HUES48 (cell line): Measurements from ENCODE around the gene ZMIZ2.

ENCODE experiments used
- H3K27ac ChIP-seq: one replicate; pipeline ENCODE4 v1.7.0; 2013; ENCODE audit warnings: low read depth, low read length, inconsistent platforms
- H3K27me3 ChIP-seq: 2 replicates; pipeline ENCODE4 v1.6.1; 2013; ENCODE audit warnings: mild to moderate bottlenecking, low read length; ENCODE audit not compliant: control insufficient read depth, insufficient read depth
- H3K36me3 ChIP-seq: 2 replicates; pipeline ENCODE4 v1.6.1; 2013; ENCODE audit warnings: low read length; ENCODE audit not compliant: control insufficient read depth, insufficient read depth
- H3K4me1 ChIP-seq: 2 replicates; pipeline ENCODE4 v1.6.1; 2013; ENCODE audit warnings: mild to moderate bottlenecking, low read length; ENCODE audit not compliant: control insufficient read depth, insufficient read depth
- H3K4me3 ChIP-seq: 2 replicates; pipeline ENCODE4 v1.5.1; 2013; ENCODE audit warnings: mild to moderate bottlenecking, low read depth, low read length
- H3K9ac ChIP-seq: 2 replicates; pipeline ENCODE4 v1.6.1; 2013; ENCODE audit warnings: mild to moderate bottlenecking, low read depth, low read length, moderate library complexity
- H3K9me3 ChIP-seq: 2 replicates; pipeline ENCODE4 v1.6.1; 2013; ENCODE audit warnings: low read length; ENCODE audit not compliant: control insufficient read depth, insufficient read depth

The ZMIZ2 gene

DNA sequence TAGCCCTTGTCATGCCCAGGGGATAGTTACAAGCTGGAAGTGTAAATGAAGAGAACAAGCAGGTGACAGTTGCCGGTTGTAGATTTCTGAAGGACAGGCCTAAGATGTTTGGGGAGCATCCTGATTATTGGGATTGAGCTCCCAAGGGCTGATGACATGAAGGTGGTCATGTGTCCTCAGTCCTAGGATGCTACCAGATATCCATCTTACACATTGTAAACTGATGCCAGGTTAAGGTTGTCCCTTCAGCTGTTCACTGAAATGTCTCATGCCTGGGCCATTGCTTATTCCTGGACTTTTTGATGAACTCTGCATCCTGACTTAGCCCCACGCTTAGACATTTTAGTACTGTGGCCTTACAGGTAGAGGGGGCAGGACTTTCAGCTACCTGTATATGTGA, 1.3 kb downstream of the ZMIZ2 start:
- no peaks in the 10 kb centered on the region for H3K9me3 ChIP-seq
- H3K27ac ChIP-seq: no peak overlapping the region
- peaks cover 23% of the 10 kb centered on the region for H3K4me1 ChIP-seq
- peak overlapping the region; percentile 89 for H3K4me3 ChIP-seq
- H3K36me3 ChIP-seq: peaks cover 13% of the 10 kb centered on the region
- no peak overlapping the region for H3K9ac ChIP-seq
- no peaks in the 10 kb centered on the region for H3K27me3 ChIP-seq

DNA sequence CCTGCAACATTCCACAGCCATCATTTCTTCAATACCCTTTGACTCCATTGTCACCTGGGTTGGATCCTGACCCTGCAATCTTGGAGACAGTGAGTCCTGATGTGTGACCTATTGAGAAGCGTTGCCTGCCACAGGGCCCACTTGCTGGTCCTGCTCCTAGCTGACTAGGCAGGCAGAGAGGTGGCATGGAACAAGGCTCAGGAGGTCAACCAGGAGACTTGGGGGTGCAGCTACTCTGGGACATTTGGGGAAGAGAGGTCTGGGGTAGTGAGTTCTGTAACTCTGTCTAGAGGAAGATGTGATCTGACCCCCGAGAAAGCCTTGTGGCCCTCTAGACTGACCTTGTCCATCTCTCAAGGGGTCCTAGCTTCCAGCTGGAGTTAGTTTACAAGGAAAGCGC, 1.8 kb downstream of the ZMIZ2 start:
- Histone ChIP-seq H3K4me3 (peak overlapping the region; percentile 89; the same call in 1 of the 2 replicates), H3K36me3 (peaks cover 13% of the 10 kb centered on the region), H3K27me3 (no peaks in the 10 kb centered on the region), H3K4me1 (peaks cover 23% of the 10 kb centered on the region), H3K9ac (no peak overlapping the region), H3K9me3 (no peaks in the 10 kb centered on the region), H3K27ac (no peak overlapping the region)

DNA sequence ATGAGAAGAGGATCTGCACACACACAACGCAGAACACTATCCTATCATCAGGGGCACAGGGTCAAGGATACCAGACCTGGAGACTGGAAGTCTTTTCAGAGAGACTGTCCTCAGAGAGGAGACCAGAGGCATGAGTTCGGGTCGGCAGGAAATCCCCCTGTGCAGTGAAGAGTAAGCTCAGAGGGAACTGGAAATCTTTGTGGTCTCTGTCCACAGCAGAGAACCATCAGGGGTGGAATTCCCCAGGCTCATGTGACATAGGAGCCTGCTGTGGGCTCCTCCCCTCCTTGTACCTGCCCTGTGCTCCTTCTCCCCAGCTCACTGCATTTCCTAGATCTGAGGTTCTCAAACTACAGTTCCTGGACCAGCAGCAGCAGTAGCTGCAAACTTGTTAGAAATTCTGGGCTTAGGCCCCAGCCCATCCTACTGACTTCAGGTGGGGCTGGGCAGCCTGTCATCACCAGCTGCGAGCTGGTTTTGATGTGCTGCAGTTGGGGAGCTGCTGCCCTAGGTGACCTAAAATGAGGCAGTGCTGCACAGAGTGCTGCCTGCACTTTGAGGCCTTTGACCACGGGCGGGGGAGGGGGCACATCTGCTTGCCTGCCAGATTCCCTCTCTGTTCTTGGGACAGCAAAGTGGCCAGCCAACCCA, 2.4 kb downstream of the ZMIZ2 start:
- Histone ChIP-seq H3K27me3 (no peaks in the 10 kb centered on the region), H3K9me3 (no peaks in the 10 kb centered on the region), H3K27ac (no peak overlapping the region), H3K4me3 (no peak overlapping the region), H3K4me1 (peaks cover 23% of the 10 kb centered on the region), H3K9ac (no peak overlapping the region), H3K36me3 (peaks cover 13% of the 10 kb centered on the region)

DNA sequence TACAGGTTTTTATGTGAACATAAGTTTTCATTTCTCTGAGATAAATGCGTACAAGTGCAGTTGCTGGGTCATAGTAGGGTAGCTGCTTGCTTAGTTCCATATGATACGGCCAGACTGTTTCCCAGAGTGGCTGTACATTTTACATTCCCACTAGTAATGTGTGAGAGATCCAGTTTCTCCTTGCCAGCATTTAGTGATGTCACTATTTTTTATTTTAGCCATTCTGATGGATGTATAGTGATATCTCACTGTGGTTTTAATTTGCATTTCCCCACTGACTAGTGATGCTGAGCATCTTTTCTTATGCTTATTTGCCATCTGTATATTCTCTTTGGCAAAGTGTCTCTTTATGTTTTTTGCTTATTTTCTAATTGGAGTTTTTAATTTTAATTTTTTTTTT, 4.2 kb downstream of the ZMIZ2 start:
- Histone ChIP-seq H3K36me3 (peaks cover 28% of the 10 kb centered on the region), H3K9me3 (no peaks in the 10 kb centered on the region), H3K9ac (no peak overlapping the region), H3K4me3 (no peak overlapping the region), H3K27ac (no peak overlapping the region), H3K4me1 (peaks cover 20% of the 10 kb centered on the region), H3K27me3 (no peaks in the 10 kb centered on the region)

DNA sequence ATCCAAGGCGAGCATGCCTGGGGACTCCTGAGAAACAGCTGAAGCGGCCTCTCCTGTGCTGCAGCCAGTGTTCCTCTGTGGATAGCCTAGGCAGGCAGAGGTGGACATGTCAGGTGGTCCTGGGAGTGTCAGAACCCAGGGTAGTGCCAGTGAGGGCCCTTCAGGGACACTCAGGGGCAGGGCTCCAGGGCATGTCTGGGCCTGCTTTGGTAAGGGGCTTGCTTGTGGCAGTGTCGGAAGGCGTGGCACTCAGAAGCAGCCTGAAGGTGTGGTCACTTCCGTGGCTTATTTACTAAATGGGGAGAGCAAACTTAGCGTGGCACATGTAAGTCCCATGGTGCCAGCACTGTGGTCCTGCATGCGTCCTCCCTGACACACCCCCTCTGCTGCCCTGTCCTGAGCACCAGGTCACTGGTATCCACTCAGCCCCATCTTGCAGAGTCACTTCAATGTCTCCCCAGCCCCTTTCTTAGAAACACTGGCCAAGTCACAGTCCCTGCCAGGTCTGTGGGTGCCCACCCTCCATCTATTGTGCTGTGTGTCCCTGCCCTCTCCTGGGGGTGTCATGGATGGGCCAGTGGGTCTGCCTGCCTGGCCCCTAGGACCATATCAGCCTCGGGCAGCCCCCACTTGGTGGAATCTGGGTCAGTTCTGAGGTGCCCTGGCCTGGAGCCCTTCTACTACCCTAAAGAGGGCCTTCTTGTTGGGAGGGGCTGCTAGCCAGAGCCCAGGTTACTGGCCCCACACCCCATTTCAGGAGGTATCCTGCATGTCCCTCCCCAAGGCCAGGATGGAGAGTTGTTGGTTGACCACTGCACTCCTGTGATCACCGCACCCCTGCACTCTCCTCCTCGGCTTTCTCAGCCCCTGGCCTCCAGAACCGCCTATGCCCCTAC, 6.4 kb downstream of the ZMIZ2 start:
- Histone ChIP-seq H3K4me3 (no peak overlapping the region), H3K4me1 (peaks cover 11% of the 10 kb centered on the region), H3K36me3 (peaks cover 43% of the 10 kb centered on the region), H3K27ac (no peak overlapping the region), H3K9ac (no peak overlapping the region), H3K27me3 (no peaks in the 10 kb centered on the region), H3K9me3 (no peaks in the 10 kb centered on the region)

DNA sequence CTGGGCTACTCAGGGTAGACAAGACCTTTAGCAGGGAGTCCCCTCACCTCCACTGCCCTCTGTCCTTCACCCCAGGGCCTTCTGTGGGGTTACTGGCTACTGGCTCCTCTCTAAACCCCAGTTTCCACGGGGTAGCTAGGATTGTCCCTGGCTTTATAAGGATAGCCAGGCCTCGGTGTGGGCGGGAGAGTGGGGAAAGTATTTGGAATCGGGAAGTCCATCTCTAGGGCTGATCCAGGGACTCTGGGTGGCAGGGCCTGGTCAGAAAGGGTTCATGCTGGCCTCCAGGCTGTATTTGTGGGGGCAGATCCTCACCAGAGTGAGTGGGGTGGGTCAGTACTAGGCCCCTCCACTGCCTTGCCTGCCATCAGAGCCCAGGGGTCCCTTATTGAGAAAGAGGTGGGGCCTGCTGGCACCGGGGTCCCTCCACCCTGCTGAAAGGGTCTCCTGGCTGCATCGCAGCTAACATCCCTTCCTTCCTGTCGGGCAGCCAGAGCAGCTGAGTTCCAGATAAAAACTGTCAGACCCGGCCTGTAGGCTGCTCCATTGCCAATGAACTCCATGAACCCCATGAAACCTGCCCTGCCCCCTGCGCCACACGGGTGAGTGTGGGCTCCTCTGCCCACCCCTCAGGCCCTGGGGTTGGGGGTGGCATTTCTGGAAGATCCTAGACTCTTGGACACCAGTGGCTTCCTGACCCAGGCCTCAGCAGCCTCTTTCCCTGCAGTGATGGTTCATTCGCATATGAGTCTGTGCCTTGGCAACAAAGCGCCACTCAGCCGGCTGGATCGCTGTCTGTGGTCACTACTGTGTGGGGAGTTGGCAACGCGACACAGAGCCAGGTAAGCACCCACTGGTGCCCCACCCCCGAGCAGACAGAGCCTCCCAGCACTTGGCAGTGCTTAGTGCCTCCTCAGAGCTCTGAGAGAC, 7.3 kb downstream of the ZMIZ2 start:
- Histone ChIP-seq H3K4me1 (peaks cover 2% of the 10 kb centered on the region; the same call in 1 of the 2 replicates), H3K9ac (no peak overlapping the region), H3K27me3 (no peaks in the 10 kb centered on the region), H3K9me3 (no peaks in the 10 kb centered on the region), H3K27ac (no peak overlapping the region), H3K36me3 (peaks cover 43% of the 10 kb centered on the region), H3K4me3 (no peak overlapping the region)

DNA sequence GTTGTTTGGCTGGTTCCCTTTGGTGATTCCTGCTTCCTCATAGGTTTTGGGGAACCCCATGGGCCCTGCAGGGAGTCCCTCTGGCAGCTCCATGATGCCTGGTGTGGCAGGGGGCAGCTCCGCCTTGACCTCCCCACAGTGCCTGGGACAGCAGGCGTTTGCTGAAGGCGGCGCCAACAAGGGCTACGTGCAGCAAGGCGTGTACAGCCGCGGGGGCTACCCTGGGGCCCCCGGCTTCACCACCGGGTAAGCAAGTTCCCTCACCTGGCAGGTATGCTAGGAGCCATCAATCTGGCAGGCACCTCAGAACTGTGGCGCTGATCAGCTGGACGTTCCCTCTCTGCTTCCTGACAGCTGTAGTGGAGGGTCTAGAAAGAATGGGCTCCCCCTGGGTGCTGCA, 8.3 kb downstream of the ZMIZ2 start:
- no peaks in the 10 kb centered on the region for H3K4me1 ChIP-seq
- H3K9ac ChIP-seq: no peak overlapping the region
- no peak overlapping the region for H3K4me3 ChIP-seq
- H3K36me3 ChIP-seq: peaks cover 50% of the 10 kb centered on the region
- no peak overlapping the region for H3K27ac ChIP-seq
- H3K27me3 ChIP-seq: no peaks in the 10 kb centered on the region
- H3K9me3 ChIP-seq: no peaks in the 10 kb centered on the region

DNA sequence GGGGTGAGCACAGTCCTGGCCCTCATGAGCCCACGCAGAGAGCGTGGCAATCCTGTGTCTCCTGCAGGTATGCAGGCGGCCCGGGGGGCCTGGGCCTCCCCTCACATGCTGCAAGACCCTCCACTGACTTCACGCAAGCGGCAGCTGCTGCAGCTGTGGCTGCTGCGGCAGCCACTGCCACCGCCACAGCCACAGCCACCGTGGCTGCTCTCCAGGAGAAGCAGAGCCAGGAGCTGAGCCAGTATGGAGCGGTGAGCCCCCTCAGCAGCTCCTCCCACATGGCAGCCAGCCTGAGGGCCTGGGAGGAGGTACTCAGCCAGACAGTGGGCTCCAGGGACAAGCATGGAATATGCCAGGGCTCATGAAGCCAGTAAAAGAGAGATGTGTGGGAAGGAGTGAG, 8.7 kb downstream of the ZMIZ2 start:
- no peaks in the 10 kb centered on the region for H3K9me3 ChIP-seq
- no peaks in the 10 kb centered on the region for H3K4me1 ChIP-seq
- no peak overlapping the region for H3K4me3 ChIP-seq
- no peak overlapping the region for H3K27ac ChIP-seq
- H3K27me3 ChIP-seq: no peaks in the 10 kb centered on the region
- no peak overlapping the region for H3K9ac ChIP-seq
- peaks cover 54% of the 10 kb centered on the region for H3K36me3 ChIP-seq

DNA sequence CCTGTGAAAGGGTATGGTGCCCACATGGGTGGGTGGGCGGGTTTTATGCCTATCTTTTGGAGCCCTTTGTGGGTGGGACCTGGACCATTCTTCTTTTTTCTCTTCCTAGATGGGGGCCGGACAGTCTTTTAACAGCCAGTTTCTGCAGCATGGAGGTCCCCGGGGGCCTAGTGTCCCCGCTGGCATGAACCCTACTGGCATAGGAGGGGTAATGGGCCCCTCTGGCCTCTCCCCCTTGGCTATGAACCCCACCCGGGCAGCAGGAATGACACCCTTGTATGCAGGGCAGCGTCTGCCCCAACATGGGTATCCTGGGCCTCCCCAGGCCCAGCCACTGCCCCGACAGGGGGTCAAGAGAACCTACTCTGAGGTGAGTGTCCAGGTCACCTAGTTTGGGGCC, 9.1 kb downstream of the ZMIZ2 start:
- no peaks in the 10 kb centered on the region for H3K4me1 ChIP-seq
- no peak overlapping the region for H3K9ac ChIP-seq
- peaks cover 57% of the 10 kb centered on the region for H3K36me3 ChIP-seq
- no peaks in the 10 kb centered on the region for H3K9me3 ChIP-seq
- H3K27me3 ChIP-seq: no peaks in the 10 kb centered on the region
- no peak overlapping the region for H3K27ac ChIP-seq
- no peak overlapping the region for H3K4me3 ChIP-seq

DNA sequence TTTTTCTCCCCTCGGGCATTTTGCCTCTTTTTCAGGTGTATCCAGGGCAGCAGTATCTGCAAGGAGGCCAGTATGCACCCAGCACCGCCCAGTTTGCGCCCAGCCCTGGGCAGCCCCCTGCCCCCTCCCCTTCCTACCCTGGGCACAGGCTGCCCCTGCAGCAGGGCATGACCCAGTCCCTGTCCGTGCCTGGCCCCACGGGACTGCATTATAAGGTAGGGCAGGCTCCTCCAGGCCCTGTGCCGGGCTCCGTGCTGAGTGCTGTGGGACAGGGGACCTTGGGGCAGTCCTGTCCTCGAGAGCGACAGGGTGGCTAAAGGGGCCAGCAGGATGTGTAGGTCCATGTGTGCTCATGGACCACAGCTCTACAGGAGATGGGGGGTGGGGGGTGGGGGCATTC, 10.6 kb downstream of the ZMIZ2 start:
- Histone ChIP-seq H3K4me1 (no peaks in the 10 kb centered on the region), H3K4me3 (no peak overlapping the region), H3K27me3 (no peaks in the 10 kb centered on the region), H3K9ac (no peak overlapping the region), H3K36me3 (peaks cover 72% of the 10 kb centered on the region), H3K9me3 (no peaks in the 10 kb centered on the region), H3K27ac (no peak overlapping the region)
